ENCODE measurements around the gene TLN1. TPM values are rescaled to one million over a fixed set of nuclear protein-coding genes. Genes with fewer than 3 reads are reported as not detected.

Gene TLN1
- total RNA-seq, 1 donor from 2014 or later = 90.8 TPM

GRCh38 chr9:35652829-35653209 is 79.2 kb downstream of the TLN1 start:
- no peaks in the 10 kb centered on the region for H3K9me3 ChIP-seq (ENCODE audit: control insufficient read depth in 3 of 3, low read length in 3 of 3)
- H3K36me3 ChIP-seq (ENCODE audit: control insufficient read depth in 3 of 3, insufficient read depth in 3 of 3, low read length in 3 of 3) = no peaks in the 10 kb centered on the region
- H3K9ac ChIP-seq (ENCODE audit: low read depth in 1 of 3, low read length in 3 of 3) = no peak overlapping the region
- H3K27ac ChIP-seq (ENCODE audit: low read depth, low read length) = no peak overlapping the region
- H3K4me3 ChIP-seq (ENCODE audit: low read length in 3 of 3) = no peak overlapping the region
- H3K4me1 ChIP-seq (ENCODE audit: control insufficient read depth in 3 of 3, insufficient read depth in 3 of 3, low read length in 3 of 3) = peaks cover 7 to 14% (median 10%) of the 10 kb centered on the region in 3 donors
- H3K27me3 ChIP-seq (ENCODE audit: control insufficient read depth in 3 of 3, insufficient read depth in 3 of 3, low read length in 3 of 3) = no peaks in the 10 kb centered on the region

GRCh38 chr9:35651956-35652828 is 79.8 kb downstream of the TLN1 start:
- no peaks in the 10 kb centered on the region for H3K36me3 ChIP-seq (ENCODE audit: control insufficient read depth in 3 of 3, insufficient read depth in 3 of 3, low read length in 3 of 3)
- no peak overlapping the region for H3K4me3 ChIP-seq (ENCODE audit: low read length in 3 of 3)
- H3K9me3 ChIP-seq (ENCODE audit: control insufficient read depth in 3 of 3, low read length in 3 of 3) = no peaks in the 10 kb centered on the region
- peaks cover 7 to 13% (median 8%) of the 10 kb centered on the region in 3 donors for H3K4me1 ChIP-seq (ENCODE audit: control insufficient read depth in 3 of 3, insufficient read depth in 3 of 3, low read length in 3 of 3)
- no peak overlapping the region for H3K27ac ChIP-seq (ENCODE audit: low read depth, low read length)
- H3K9ac ChIP-seq (ENCODE audit: low read depth in 1 of 3, low read length in 3 of 3) = no peak overlapping the region
- no peaks in the 10 kb centered on the region for H3K27me3 ChIP-seq (ENCODE audit: control insufficient read depth in 3 of 3, insufficient read depth in 3 of 3, low read length in 3 of 3)

GRCh38 chr9:35650341-35651158 is 81.4 kb downstream of the TLN1 start, which contains the start of gene SIT1:
Gene SIT1, minus strand, starts transcription at chr9:35650931. Its CDS starts 78 bp downstream, at chr9:35650853.
- H3K9me3 ChIP-seq (ENCODE audit: control insufficient read depth in 3 of 3, low read length in 3 of 3) = no peaks in the 10 kb centered on the region
- no peak within 1 kb of the TSS for H3K27ac ChIP-seq (ENCODE audit: low read depth, low read length)
- no peak within 1 kb of the TSS for H3K9ac ChIP-seq (ENCODE audit: low read depth in 1 of 3, low read length in 3 of 3)
- H3K36me3 ChIP-seq (ENCODE audit: control insufficient read depth in 3 of 3, insufficient read depth in 3 of 3, low read length in 3 of 3) = no peaks in the 10 kb centered on the region
- peaks cover 6 to 21% (median 15%) of the 10 kb centered on the region in 3 donors for H3K4me1 ChIP-seq (ENCODE audit: control insufficient read depth in 3 of 3, insufficient read depth in 3 of 3, low read length in 3 of 3)
- H3K27me3 ChIP-seq (ENCODE audit: control insufficient read depth in 3 of 3, insufficient read depth in 3 of 3, low read length in 3 of 3) = no peaks in the 10 kb centered on the region
- H3K4me3 ChIP-seq (ENCODE audit: low read length in 3 of 3) = no peak within 1 kb of the TSS

GRCh38 chr9:35649431-35650340 is 82.3 kb downstream of the TLN1 start:
- Histone ChIP-seq H3K9ac (ENCODE audit: low read depth in 1 of 3, low read length in 3 of 3) (no peak overlapping the region), H3K27me3 (ENCODE audit: control insufficient read depth in 3 of 3, insufficient read depth in 3 of 3, low read length in 3 of 3) (no peaks in the 10 kb centered on the region), H3K4me3 (ENCODE audit: low read length in 3 of 3) (no peak overlapping the region), H3K27ac (ENCODE audit: low read depth, low read length) (no peak overlapping the region), H3K4me1 (ENCODE audit: control insufficient read depth in 3 of 3, insufficient read depth in 3 of 3, low read length in 3 of 3) (peaks cover 6 to 21% (median 15%) of the 10 kb centered on the region in 3 donors), H3K9me3 (ENCODE audit: control insufficient read depth in 3 of 3, low read length in 3 of 3) (no peaks in the 10 kb centered on the region), H3K36me3 (ENCODE audit: control insufficient read depth in 3 of 3, insufficient read depth in 3 of 3, low read length in 3 of 3) (no peaks in the 10 kb centered on the region)

Small RNAs within 50 kb of the gene (small RNA-seq; reads per million reads assigned to genes)
- gene MIR6853 (not detected), gene RMRP (not detected), gene RN7SL22P (not detected)

Other genes with a start within 250 kb of the TLN1 start
- 29.2 TPM for gene RUSC2, start 242.1 kb downstream of the TLN1 start, total RNA-seq
- gene TESK1, start 126.9 kb downstream of the TLN1 start, total RNA-seq = 8.4 TPM
- gene CD72, start 113.8 kb downstream of the TLN1 start, total RNA-seq = 2.1 TPM
- 1.0 TPM for gene SIT1, start 81.3 kb downstream of the TLN1 start, total RNA-seq
- 118,473 TPM for gene RMRP, start 74.2 kb downstream of the TLN1 start, total RNA-seq
- gene CCDC107, start 73.9 kb downstream of the TLN1 start, total RNA-seq = 11.0 TPM
- gene ARHGEF39, start 67.0 kb downstream of the TLN1 start, total RNA-seq = 0.52 TPM
- gene CA9, start 58.3 kb downstream of the TLN1 start, total RNA-seq = under 0.01 TPM
- gene TPM2, start 42.3 kb downstream of the TLN1 start, total RNA-seq = 4,180 TPM
- gene CREB3, start 471 bp upstream of the TLN1 start, total RNA-seq = 20.9 TPM
- gene GBA2, start 17.0 kb upstream of the TLN1 start, total RNA-seq = 31.3 TPM
- gene RGP1, start 17.1 kb upstream of the TLN1 start, total RNA-seq = 7.8 TPM
- not detected for gene MSMP, start 22.1 kb upstream of the TLN1 start, total RNA-seq
- gene NPR2, start 59.4 kb upstream of the TLN1 start, total RNA-seq = 7.3 TPM
- 0.52 TPM for gene SPAG8, start 80.1 kb upstream of the TLN1 start, total RNA-seq
- gene HINT2, start 82.8 kb upstream of the TLN1 start, total RNA-seq = 25.1 TPM
- not detected for gene FAM221B, start 96.5 kb upstream of the TLN1 start, total RNA-seq
- 2.6 TPM for gene TMEM8B, start 97.0 kb upstream of the TLN1 start, total RNA-seq
- gene OR13J1, start 138.2 kb upstream of the TLN1 start, total RNA-seq = not detected
- gene HRCT1, start 174.0 kb upstream of the TLN1 start, total RNA-seq = 2.1 TPM
- 1.0 TPM for gene SPAAR, start 177.3 kb upstream of the TLN1 start, total RNA-seq
- not detected for gene OR2S2, start 226.0 kb upstream of the TLN1 start, total RNA-seq